Right renal pelvis (tissue), 4 donors: ENCODE measurements around the gene VOPP1. TPM values are rescaled to one million over a fixed set of nuclear protein-coding genes. Genes with fewer than 3 reads are reported as not detected.

Source experiments
- DNase-seq, 4 donors: peaks; one replicate each; pipeline ENCODE4 v3.0.0-alpha.2; 2013; ENCODE audit warnings: low read depth in 4 of 4, low spot score in 3 of 4, missing footprints in 1 of 4
- polyA plus RNA-seq, 4 donors: library from polyadenylated mRNA; unstranded; fragments of 120-200 nt; gene quantifications; one replicate each; pipeline ENCODE4 v1.2.1, GENCODE V29; 2013; ENCODE audit not compliant: insufficient read length in 4 of 4

Gene VOPP1
- polyA plus RNA-seq, 4 donors: 63.2 to 67.8 (median 64.0) TPM

GRCh38 chr7:55557666-55558188 lies 14.6 kb downstream of the VOPP1 start:
- DNase-seq: no peak

GRCh38 chr7:55556492-55556891 lies 15.8 kb downstream of the VOPP1 start:
- DNase-seq: no peak

- no peak for DNase-seq
Measured at GRCh38 chr7:55556031-55556430, 16.3 kb downstream of the VOPP1 start.

- no peak for DNase-seq
Measured at GRCh38 chr7:55555160-55555559, 17.1 kb downstream of the VOPP1 start.

- DNase-seq: no peak
Measured at GRCh38 chr7:55554038-55554437, 18.3 kb downstream of the VOPP1 start.

GRCh38 chr7:55553024-55553345 lies 19.3 kb downstream of the VOPP1 start:
- no peak for DNase-seq

- DNase-seq: peak in 2 of 4 donors; percentile 61 to 63
Measured at GRCh38 chr7:55552320-55553023, 19.8 kb downstream of the VOPP1 start.

GRCh38 chr7:55550841-55551537 lies 21.3 kb downstream of the VOPP1 start:
- DNase-seq: no peak

- no peak for DNase-seq
Measured at GRCh38 chr7:55550010-55550663, 22.2 kb downstream of the VOPP1 start.

GRCh38 chr7:55549457-55549856 lies 22.8 kb downstream of the VOPP1 start:
- no peak for DNase-seq

- no peak for DNase-seq
Measured at GRCh38 chr7:55548295-55548731, 24.0 kb downstream of the VOPP1 start.

- DNase-seq: no peak
Measured at GRCh38 chr7:55546814-55547213, 25.5 kb downstream of the VOPP1 start.

- DNase-seq: no peak
Measured at GRCh38 chr7:55545496-55545895, 26.8 kb downstream of the VOPP1 start.

- DNase-seq: no peak
Measured at GRCh38 chr7:55540226-55540858, 32.0 kb downstream of the VOPP1 start.

GRCh38 chr7:55539380-55539779 lies 32.9 kb downstream of the VOPP1 start:
- DNase-seq: no peak

GRCh38 chr7:55538538-55538937 lies 33.8 kb downstream of the VOPP1 start:
- DNase-seq: no peak

- DNase-seq: no peak
Measured at GRCh38 chr7:55537458-55537990, 34.8 kb downstream of the VOPP1 start.

- DNase-seq: no peak
Measured at GRCh38 chr7:55536619-55537457, 35.5 kb downstream of the VOPP1 start.

- no peak for DNase-seq
Measured at GRCh38 chr7:55535617-55536016, 36.7 kb downstream of the VOPP1 start.
